M059J (cell line): ENCODE measurements around the gene TBC1D9. TPM values are rescaled to one million over a fixed set of nuclear protein-coding genes. Genes with fewer than 3 reads are reported as not detected.

Experiments
- DNase-seq: peaks from one replicate; pipeline ENCODE4 v3.0.0-alpha.2; 2012; ENCODE audit warnings: low read depth
- total RNA-seq: library from RNA; depleted of rRNA; stranded (reverse); fragments of >200 nt; shearing (Covaris generic); gene quantifications from 2 replicates; pipeline ENCODE4 v1.2.3, GENCODE V29; 2014; rRNA removed

The TBC1D9 gene
- total RNA-seq, 1 experiment from 2014 or later: 15.3 TPM

DNA sequence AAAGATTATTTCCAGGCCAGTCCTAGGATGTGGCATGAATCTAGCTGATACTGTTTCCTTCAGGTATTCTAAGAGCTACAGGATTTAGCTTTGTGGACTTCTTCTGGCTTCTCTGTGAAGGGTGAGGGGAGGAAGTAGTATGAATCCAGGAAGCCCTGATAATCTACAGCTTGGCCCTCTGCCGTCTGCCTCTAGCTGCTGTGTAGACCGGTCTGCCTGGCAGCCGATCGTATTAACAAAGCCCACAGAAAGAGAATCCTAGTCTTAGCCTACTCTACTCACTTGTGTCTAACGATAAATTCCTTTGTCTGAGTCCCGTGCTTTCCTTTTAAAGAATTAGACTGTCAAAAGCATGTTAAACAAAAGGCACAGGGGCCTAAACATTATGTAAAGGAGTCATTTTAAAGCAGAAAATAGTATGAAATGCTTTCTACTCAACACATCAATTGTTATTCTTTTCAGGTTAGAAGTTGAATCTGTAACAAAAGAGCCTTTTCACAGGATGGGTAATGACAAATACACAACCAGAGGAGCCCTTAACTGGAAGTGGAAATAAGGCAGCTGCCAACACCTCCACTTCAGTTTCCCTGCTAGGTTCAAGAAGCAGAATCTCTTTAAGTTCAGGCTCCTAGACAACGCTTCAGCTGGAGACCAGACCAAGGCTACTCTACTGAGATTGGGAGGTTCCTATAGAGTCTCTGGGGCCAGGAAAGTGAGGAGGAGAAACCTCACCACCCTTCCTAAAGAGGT lies 138.5 kb downstream of the TBC1D9 start:
- no peak for DNase-seq

DNA sequence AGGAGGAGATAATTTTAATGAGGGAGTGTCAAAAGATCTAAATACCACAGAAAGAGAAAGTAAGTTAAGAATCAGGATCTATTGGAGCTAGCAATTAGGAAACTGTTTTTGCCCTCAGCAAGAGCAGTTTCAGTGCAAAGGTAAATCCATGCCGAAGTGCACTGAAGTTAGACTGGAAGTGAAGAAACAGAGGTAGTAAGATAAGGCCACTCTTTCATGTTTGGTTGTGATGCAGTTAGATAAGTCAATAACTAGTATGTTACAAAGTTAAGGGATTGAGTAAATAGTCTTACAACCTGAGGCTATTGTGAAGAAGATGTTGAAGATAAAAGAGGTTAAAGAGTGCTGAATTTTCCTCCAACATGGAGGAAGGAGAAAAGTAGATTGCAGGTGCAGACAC lies 140.7 kb downstream of the TBC1D9 start:
- DNase-seq: no peak

DNA sequence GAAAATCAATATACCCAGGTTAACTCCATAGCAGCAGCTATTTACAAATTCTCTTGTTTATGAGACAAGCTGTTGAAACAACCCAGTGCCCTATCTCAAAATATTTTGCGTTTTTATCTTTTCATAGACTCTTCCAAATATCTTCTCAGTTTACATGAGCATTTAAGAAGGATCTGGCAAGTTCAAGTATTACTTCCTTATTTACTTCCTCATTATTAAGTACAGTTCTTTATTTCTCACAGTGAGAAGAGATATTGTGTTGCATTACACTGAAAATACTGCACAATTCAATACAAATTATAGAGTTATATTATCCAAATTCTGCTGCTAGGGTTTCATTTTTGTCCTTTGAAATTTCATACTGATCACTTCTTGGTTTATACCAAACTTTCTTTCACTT lies 143.8 kb downstream of the TBC1D9 start:
- no peak for DNase-seq

DNA sequence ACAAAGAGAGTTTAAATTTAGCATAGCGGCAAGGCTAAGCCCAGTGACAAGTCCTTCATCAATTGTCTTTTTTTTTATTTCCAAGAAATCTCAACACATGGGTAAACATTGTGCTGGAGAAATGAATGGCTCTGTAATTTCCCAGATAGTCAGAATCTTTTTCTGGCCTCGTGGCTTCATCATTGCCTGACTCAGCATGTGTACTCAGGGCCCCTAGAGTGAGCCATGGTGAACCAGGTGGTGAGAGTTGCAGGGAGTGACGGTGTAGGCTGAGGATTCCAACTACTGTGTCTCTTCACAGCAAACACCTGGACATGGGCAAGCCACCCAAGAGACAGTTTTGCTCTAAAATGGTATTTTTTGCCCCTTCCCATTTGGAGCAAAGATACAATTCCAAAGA lies 144.3 kb downstream of the TBC1D9 start:
- DNase-seq: no peak

DNA sequence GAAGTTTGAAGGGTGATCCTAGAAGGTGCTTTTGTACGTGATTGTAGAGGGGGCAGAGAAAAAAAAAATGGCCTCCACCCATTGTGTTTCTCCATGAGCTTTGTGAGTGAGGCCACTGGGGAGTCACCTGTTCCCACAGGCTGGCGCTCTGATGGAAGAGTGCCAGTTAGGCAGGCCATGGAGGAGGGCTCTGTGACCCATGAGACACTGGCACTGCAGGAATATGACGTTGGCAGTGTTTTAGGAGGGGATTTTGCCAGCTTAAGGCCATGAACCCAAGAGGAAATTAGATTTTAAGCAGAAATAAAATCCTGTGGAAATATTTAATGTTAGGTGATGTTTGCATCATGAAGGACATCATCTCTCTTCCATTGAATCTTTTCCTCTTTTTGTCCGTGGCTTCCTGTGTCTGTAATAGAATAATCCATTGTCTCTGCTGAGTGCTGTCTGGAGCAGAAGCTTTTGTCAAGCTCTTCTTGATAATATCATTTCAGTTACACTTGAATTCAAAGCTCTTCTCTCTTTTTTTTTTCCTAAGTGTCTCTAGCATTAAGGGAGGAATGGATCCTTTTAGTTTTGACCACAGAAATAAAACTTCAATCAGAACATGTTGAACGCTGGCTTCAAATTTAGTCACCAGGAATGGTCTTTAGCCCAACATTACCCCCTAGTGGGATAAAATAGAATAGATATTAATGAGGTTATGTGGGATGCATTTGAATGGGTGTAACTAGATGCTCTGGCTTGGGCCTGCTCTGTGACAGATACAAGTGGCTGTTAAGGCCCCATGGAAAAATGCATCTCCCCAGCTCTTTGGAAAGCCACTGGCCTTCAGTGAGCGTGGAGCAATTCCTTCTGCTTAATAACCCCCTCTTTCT lies 146.4 kb downstream of the TBC1D9 start:
- DNase-seq: peak; percentile 51

DNA sequence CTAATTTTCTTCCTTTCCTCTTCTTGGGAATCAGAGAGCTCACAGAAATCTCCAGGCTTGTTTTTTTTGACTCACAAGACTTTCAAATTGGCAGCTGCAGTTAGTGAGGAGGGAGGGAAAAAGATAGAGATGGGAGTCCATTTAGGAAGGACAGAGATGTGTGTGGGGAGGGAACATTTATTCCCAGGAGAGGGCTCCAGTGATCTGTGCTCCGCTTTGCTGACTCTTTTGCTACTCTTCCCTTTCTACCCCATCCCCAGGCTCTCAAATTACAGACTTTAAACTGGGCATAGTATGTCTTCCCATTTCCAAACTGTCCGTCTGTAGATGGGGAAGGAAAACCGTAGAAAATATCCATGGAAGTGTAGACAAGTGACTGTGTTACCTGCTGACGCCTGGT lies 148.3 kb downstream of the TBC1D9 start:
- DNase-seq: no peak

DNA sequence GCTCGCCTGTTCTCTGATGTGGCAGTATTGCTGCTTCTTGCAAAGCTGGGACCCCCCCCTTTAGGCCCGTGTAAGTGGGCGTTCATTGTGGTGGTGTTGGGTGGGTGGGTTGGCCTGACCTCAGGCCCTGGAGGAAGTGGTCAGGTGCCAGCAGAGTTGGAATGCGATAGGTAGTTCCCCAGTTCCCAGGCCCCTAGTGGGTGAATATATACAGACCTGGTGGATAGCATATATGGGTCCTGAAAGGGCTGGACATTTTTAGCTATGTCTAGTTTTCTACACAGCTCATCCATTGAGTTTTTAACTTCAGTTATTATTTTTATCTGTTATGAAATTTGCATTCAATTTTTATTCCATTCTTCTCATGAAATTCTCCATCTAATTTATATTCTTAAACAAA lies 151.6 kb downstream of the TBC1D9 start:
- no peak for DNase-seq

DNA sequence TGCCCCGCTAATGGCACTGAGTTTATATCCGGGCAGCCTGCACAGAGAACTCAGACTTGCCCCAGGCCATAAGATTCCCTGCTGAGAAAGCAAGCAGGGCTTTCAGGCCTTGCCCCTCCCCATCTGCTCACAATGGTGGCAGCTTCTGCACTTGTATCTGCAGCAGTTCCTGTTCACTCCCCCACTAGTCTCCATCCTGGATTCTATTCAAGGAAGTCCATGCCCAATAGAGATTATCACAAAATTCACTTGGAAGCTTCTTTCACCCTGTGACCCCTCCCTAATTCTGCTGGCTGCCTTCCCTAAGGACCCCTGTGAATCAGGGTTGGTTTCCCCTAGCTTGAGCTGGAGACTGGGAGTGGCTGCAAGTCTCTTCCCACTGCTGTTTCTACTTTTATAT lies 152.9 kb downstream of the TBC1D9 start:
- peak; percentile 19 for DNase-seq

DNA sequence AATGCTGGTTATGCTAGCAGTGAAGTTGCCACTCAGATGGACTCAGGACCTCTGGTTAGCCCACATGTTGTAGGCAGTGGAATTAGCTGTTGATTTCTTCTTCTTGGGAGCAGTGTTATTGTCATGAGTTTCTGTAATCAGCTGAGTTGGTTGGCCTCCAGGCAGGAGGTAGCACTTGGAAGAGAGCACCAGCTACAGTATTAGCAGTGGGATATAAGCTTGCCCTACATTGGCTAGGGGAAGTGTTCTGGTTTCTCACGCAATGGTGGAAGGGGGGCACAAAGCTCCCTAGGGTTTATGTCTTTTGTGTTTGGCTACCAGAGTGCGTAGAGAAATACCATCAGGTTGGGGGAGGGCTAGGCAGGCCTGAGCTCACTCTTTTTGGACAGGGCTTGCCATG lies 153.5 kb downstream of the TBC1D9 start:
- no peak for DNase-seq

DNA sequence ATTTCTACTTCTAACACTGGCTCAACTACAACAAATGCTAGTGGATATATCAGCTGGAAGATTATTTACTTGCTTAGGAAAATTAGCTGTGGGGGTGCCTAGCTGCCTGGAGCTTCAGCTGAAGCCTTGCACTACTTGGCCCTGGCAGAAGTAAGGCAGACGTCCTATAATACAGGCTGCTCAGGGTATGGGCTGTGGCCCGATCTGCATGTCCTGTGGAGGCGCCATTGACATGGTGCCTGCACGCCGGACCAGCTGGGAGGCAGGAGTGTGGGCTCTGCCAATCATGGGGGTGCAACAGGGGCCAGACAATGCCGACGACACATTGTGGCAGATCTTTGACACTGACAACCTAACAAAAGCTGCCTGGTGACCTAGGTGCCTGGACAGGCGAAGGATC lies 155.8 kb downstream of the TBC1D9 start:
- DNase-seq: no peak

DNA sequence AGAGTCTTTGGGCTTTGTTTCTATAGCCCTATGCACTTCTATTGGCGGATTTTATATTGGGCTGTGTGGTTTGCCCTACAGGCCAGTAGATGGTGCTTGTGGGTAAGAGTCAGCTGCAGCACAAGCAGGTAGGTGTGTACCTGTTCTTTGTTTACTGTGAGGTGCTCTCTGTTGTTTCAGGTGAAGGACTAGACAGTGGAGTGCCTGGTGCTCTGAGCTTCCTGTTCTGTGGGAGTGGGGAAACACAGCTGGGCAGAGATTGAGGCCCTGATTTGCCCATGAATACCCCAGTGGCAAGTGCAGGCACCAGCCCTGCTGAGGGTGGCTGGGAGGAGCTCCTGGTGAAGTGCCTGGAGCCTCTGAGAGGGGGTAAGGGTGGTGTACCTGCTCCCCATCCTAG lies 161.1 kb downstream of the TBC1D9 start:
- DNase-seq: peak; percentile 9

DNA sequence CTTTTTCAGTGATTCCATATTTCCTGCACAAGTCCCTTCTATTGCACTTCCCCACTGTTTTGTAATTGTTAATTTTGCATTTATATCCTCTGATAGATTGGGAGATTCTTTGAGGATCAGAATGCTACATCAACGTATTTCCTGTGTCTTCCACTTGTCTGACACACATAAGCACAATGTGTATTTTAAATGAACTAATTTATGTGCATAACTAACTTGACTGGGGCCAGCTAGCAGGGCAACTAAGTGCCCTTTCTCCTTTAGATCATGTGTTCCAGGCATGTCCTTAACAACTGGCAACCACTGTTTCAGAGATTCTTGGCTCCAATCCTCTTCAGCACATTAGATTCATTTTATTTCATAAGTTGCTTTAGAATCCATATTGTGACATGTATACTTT lies 171.7 kb downstream of the TBC1D9 start:
- DNase-seq: no peak

DNA sequence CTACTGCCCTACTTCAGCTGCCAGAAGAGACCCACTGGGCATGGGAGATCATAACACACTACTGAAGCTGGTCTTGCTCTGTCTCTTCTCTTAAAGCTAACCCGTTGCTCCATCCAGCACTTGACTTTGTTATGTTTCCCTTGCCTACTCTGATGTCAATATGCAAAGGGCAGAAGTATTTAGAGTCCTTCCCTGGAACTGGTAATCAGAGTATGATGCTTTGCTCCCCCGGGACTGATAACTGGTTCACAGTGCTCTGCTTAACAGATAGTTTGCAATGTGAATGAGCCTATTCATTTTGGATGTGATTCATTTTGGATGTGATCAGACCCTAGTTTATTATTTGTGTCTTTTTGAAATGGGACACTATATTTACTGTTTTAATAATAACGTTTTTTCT lies 175.1 kb downstream of the TBC1D9 start:
- DNase-seq: no peak

DNA sequence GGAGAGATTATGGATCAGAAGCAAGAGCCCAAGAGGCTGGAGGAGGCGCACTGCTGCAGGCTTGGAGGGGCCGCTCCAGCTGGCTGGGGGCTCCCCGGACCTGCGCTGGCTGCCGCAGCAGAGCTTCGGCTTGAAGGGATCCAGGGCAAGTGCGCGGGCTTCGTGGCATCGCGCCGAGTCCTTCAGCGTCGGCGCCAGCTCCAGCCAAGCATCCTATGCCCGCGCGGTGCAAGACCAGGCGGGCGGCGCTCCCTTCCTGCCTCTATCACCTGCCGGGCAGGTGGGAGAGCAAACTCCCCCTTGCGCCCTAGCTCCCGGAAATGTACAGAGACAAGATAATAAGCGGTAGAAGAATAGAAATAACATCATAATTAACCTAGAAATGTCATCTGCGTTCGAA lies 176.9 kb downstream of the TBC1D9 start:
- no peak for DNase-seq

DNA sequence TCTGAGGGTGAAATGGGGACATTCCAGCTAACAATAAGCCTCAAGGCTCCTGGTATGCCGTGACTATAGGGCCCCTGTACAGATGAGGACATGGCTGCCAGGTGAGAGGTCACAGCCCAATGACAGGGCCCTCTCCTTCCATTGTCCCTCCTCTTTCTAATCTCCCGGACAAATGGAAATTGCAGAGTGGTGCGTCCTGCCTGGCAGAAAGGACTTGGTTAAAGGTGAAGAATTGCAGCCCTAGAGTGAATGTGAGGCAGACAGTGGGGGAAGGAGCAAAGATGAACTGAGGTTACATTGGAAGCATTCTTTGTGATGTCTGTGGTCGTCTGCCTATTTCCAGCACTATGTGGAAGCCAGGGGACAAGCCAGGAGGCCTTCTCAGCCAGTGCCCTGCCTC lies 180.7 kb downstream of the TBC1D9 start:
- no peak for DNase-seq

DNA sequence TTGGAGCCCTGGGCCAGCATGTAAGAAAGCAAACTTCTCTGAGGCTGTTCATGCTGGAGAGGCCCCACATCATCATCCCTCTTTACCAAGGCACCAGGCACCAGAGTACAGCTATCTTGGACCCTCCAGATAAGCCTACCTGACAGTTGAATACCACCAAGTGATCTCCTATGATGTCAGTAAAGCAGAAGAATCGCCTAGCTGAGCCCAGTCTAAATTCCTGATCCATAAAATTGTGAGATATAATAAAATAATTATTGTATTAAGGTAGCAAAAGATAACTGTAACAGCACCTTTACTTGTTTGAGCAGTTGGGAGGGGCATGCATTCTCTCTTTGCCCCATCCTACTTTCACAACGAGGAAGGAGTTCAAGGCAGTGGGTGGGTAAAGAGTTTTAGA lies 184.6 kb downstream of the TBC1D9 start:
- no peak for DNase-seq

Other genes with a start within 250 kb of the TBC1D9 start
- gene ELMOD2, start 232.2 kb downstream of the TBC1D9 start, total RNA-seq: 20.5 and 26.6 TPM in 2 replicates
- gene UCP1, start 187.4 kb downstream of the TBC1D9 start, total RNA-seq: not detected in 2 replicates